SK-N-SH treated with all-trans-retinoic acid at 6 μM for 48 hours (cell line): Measurements from ENCODE around the gene HMGCR.

Experiments used
- BACH2 ChIP-seq: fragments of 250-450 bp; sonication (Bioruptor Pico); IDR thresholded peaks from 2 replicates; pipeline ENCODE4 v1.9.0; 2021; ENCODE audit warnings: mild to moderate bottlenecking, borderline replicate concordance
- CREB5 ChIP-seq: fragments of 250-450 bp; sonication (Bioruptor Pico); IDR thresholded peaks from 2 replicates; pipeline ENCODE4 v1.5.1; 2020; ENCODE audit warnings: low read depth, mild to moderate bottlenecking, moderate library complexity
- CSDC2 ChIP-seq: fragments of 250-450 bp; sonication (Bioruptor Pico); IDR thresholded peaks from 2 replicates; pipeline ENCODE4 v1.5.0; 2020; ENCODE audit warnings: mild to moderate bottlenecking, moderate library complexity
- GLIS3 ChIP-seq: fragments of 250-450 bp; sonication (Bioruptor Pico); IDR thresholded peaks from 2 replicates; pipeline ENCODE4 v1.5.0; 2020; ENCODE audit warnings: mild to moderate bottlenecking, moderate library complexity
- SNAI2 ChIP-seq: fragments of 250-450 bp; sonication (Bioruptor Pico); IDR thresholded peaks from 2 replicates; pipeline ENCODE4 v1.5.0; 2020; ENCODE audit warnings: mild to moderate bottlenecking, moderate library complexity
- ZFP3 ChIP-seq: fragments of 250-450 bp; sonication (Bioruptor Pico); IDR thresholded peaks from 2 replicates; pipeline ENCODE4 v1.5.0; 2020; ENCODE audit warnings: mild to moderate bottlenecking, moderate library complexity

DNA sequence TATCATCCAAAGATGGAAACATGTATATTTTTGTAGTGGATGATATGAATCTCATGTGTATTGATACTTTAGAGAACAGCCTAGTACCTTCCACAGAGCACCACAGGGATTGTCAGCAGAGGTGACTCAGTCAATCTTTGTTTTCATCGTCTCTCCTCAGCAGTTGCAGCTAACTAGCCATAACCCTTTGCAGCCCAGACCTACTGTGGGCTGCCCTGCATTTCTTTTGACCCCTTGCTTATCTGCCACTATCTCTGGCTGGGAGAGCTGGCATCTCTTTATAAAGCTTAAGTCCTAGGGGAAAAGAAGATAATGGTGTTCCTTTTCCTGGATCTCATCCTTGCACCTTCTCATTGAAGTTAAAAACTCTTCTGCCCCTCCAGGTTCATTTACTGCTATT lies 28.7 kb downstream of the HMGCR start:
- TF ChIP-seq CSDC2 (no peak), CREB5 (CRISPR knock-in tag) (no peak), BACH2 (no peak), GLIS3 (no peak), ZFP3 (no peak), SNAI2 (CRISPR knock-in tag) (no peak)
